K562 (cell line): Measurements from ENCODE around the gene NEURL2. TPM values are rescaled to one million over a fixed set of nuclear protein-coding genes. Genes with fewer than 3 reads are reported as not detected.

Source experiments
- ARID1B ChIP-seq: fragments of 450-650 bp; IDR thresholded peaks from 2 replicates; pipeline ENCODE4 v1.6.1; 2016; ENCODE audit warnings: antibody characterized with exemption, mild to moderate bottlenecking, inconsistent platforms
- EHMT2 ChIP-seq: fragments of 450-650 bp; IDR thresholded peaks from 2 replicates; pipeline ENCODE4 v1.6.1; 2018; ENCODE audit warnings: antibody characterized with exemption
- ETV6 ChIP-seq, 3 experiments: fragments of 150-350 bp in 1 of 3; sonication (generic) in 1 of 3; formaldehyde crosslinking in 1 of 3; IDR thresholded peaks; 2 replicates each; pipeline versions ENCODE4 v1.6.1 to v1.8.0; 2014 to 2022; ENCODE audit warnings: borderline replicate concordance in 2 of 3, low read depth in 2 of 3, antibody characterized with exemption in 1 of 3, low read length in 1 of 3, mild to moderate bottlenecking in 1 of 3, missing genetic modification reagents in 1 of 3
- FOXM1 ChIP-seq, 2 experiments: fragments of 450-650 bp in 1 of 2; sonication (generic) in 1 of 2; formaldehyde crosslinking in 1 of 2; IDR thresholded peaks; 2 replicates each; pipeline versions ENCODE4 v1.6.1 to v1.9.0; 2017 to 2022; ENCODE audit warnings: low read depth in 2 of 2, mild to moderate bottlenecking in 2 of 2, missing genetic modification reagents in 1 of 2, moderate library complexity in 1 of 2
- ILF3 ChIP-seq: fragments of 450-650 bp; IDR thresholded peaks from 2 replicates; pipeline ENCODE4 v1.6.1; 2018; ENCODE audit warnings: antibody characterized with exemption, mild to moderate bottlenecking, moderate library complexity, borderline replicate concordance
- KAT8 ChIP-seq: fragments of 450-650 bp; IDR thresholded peaks from 2 replicates; pipeline ENCODE4 v1.6.1; 2016; ENCODE audit warnings: low read depth, mild to moderate bottlenecking
- NRF1 ChIP-seq, 2 experiments: fragments of 450-650 bp; IDR thresholded peaks in 1 of 2; conservative IDR thresholded peaks in 1 of 2; 2 replicates each; pipeline ENCODE4 v1.6.1; 2014; ENCODE audit warnings: mild to moderate bottlenecking in 2 of 2
- POU5F1 ChIP-seq: fragments of 150-350 bp; IDR thresholded peaks from 2 replicates; pipeline ENCODE4 v1.6.1; 2014; ENCODE audit warnings: borderline replicate concordance, low read length, low read depth, mild to moderate bottlenecking; ENCODE audit not compliant: partially characterized antibody
- TAF1 ChIP-seq: IDR thresholded peaks from 2 replicates; pipeline ENCODE4 v1.6.1; 2011; ENCODE audit warnings: mild to moderate bottlenecking, low read length, moderate library complexity; ENCODE audit not compliant: insufficient read depth, control insufficient read depth, severe bottlenecking; ENCODE audit errors: extremely low read depth
- TAL1 ChIP-seq: fragments of 450-650 bp; IDR thresholded peaks from 2 replicates; pipeline ENCODE4 v1.6.1; 2016; ENCODE audit warnings: mild to moderate bottlenecking
- TEAD4 ChIP-seq, 2 experiments: sonication (generic) in 1 of 2; formaldehyde crosslinking in 1 of 2; IDR thresholded peaks; 2 replicates each; pipeline versions ENCODE4 v1.6.1 to v1.8.0; 2012 to 2022; ENCODE audit warnings: borderline replicate concordance in 1 of 2, inconsistent platforms in 1 of 2, low read length in 1 of 2, mild to moderate bottlenecking in 1 of 2, missing genetic modification reagents in 1 of 2
- U2AF1 ChIP-seq: fragments of 200-400 bp; formaldehyde crosslinking; optimal IDR thresholded peaks from 2 replicates; pipeline ENCODE3; 2017; ENCODE audit warnings: mild to moderate bottlenecking, low read depth, low read length, moderate library complexity
- polyA plus RNA-seq, 8 experiments: library from polyadenylated mRNA; depleted of rRNA in 4 of 8; stranded (reverse) in 5 of 8; unstranded in 3 of 8; fragments of >200 nt; fragmentation: Nextera tagmentation in 2 of 8; fragmentation: Illumina TruSeq in 1 of 8; extraction: Ambion mirVana in 2 of 8; extraction: Trizol in 1 of 8; gene quantifications; 2 replicates each; pipeline versions ENCODE4 v1.2.1 to v1.2.3, GENCODE V29; 2011 to 2014; ENCODE audit warnings: inconsistent platforms in 1 of 8, missing spikeins in 1 of 8
- total RNA-seq, 7 experiments: library from RNA; depleted of rRNA in 6 of 7; stranded (reverse); fragments of >200 nt in 6 of 7; fragmentation: Illumina TruSeq in 2 of 7; extraction: Trizol in 2 of 7; gene quantifications; 2 replicates each; pipeline versions ENCODE4 v1.2.1 to v1.2.3, GENCODE V29; 2011 to 2021; ENCODE audit warnings: low replicate concordance in 1 of 7
- TF ChIP-seq, protein P1 (sequence below): fragments of 250-450 bp; sonication (Bioruptor Pico); IDR thresholded peaks from 2 replicates; pipeline ENCODE4 v1.5.0; 2021; ENCODE audit warnings: mild to moderate bottlenecking, moderate library complexity
- TF ChIP-seq, protein P2 (sequence below): fragments of 250-450 bp; sonication (Bioruptor Pico); IDR thresholded peaks from 2 replicates; pipeline ENCODE4 v1.5.0; 2020; ENCODE audit warnings: mild to moderate bottlenecking
- TF ChIP-seq, protein P3 (sequence below): fragments of 450-650 bp; formaldehyde crosslinking; IDR thresholded peaks from 2 replicates; pipeline ENCODE4 v1.4.0; 2020; ENCODE audit warnings: mild to moderate bottlenecking
- TF ChIP-seq, protein P4 (sequence below), 3 experiments: IDR thresholded peaks in 2 of 3; conservative IDR thresholded peaks in 1 of 3; 2 replicates each; pipeline ENCODE4 v1.5.1; 2011 to 2012; ENCODE audit warnings: low read length in 3 of 3, mild to moderate bottlenecking in 3 of 3, control low read depth in 2 of 3, improper control_type of control experiment in 1 of 3, inconsistent platforms in 1 of 3, low read depth in 1 of 3, mixed read lengths in 1 of 3, moderate library complexity in 1 of 3; ENCODE audit not compliant: insufficient read depth in 2 of 3

NEURL2 gene
- total and polyA plus RNA-seq, 9 of the 15 experiments (the other 6 are each of a cell fraction or from before 2014, with no cell fraction given) = 0.22 to 1.9 (median 0.50) TPM; not detected in 1

DNA sequence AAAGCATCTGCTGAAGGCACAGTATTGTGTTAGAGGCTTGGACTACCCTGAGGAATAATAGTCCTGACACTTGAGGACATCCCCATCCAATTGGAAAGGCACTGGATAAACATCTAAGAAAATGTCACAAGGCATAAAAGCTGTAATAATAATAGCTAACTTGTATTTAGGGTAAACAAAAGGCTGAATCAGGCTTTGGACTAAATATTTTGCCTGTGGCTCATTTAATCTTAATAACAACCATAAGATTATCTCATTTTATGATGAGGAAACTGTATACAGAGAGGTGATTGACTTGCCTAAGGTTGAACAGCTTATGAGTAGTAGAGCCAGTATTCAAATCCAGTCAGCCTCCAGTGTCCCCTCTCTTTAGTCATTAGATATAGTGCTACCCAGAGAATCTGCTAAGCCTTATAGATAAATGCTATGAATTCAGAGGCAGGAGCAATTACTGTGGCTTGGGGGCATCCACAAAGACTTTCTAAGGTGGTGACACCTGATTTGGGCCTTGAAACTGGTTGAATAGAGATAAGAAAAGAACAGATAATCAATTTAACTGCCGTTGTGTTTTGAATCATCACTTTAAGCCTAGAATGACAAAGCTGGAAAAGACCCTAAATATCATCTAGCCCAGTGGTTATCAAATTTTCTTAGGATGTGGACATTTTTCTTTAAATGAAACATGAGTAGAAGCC, 17.5 kb downstream of the NEURL2 start (continued):
- TF ChIP-seq ETV6 (IDR thresholded peaks at IDR 0.05; ENCODE audit: borderline replicate concordance in 1 of 2, low read depth in 2 of 2, low read length in 1 of 2) (no peak), ETV6 (CRISPR knock-in tag; IDR thresholded peaks at IDR 0.05; ENCODE audit: borderline replicate concordance) (no peak), ILF3 (no peak), EHMT2 (no peak), FOXM1 (IDR thresholded peaks at IDR 0.05; ENCODE audit: low read depth) (0 out of 2 replicates have a peak, but pooled peaks have one; percentile 29), FOXM1 (CRISPR knock-in tag; IDR thresholded peaks at IDR 0.05; ENCODE audit: low read depth) (no peak), ARID1B (peak; percentile 53), TEAD4 (IDR thresholded peaks at IDR 0.05; ENCODE audit: low read length) (0 out of 2 replicates have a peak, but pooled peaks have one; percentile 13), TEAD4 (CRISPR knock-in tag; IDR thresholded peaks at IDR 0.05; ENCODE audit: borderline replicate concordance) (no peak), POU5F1 (no peak), TAF1 (no peak), U2AF1 (no peak), KAT8 (no peak), NRF1 (conservative IDR thresholded peaks at IDR 0.05 in 1 of 2, IDR thresholded peaks at IDR 0.05 in 1 of 2) (no peak), TAL1 (peak; percentile 36; the same call in 1 of the 2 replicates)
- TF ChIP-seq, protein P1, sequence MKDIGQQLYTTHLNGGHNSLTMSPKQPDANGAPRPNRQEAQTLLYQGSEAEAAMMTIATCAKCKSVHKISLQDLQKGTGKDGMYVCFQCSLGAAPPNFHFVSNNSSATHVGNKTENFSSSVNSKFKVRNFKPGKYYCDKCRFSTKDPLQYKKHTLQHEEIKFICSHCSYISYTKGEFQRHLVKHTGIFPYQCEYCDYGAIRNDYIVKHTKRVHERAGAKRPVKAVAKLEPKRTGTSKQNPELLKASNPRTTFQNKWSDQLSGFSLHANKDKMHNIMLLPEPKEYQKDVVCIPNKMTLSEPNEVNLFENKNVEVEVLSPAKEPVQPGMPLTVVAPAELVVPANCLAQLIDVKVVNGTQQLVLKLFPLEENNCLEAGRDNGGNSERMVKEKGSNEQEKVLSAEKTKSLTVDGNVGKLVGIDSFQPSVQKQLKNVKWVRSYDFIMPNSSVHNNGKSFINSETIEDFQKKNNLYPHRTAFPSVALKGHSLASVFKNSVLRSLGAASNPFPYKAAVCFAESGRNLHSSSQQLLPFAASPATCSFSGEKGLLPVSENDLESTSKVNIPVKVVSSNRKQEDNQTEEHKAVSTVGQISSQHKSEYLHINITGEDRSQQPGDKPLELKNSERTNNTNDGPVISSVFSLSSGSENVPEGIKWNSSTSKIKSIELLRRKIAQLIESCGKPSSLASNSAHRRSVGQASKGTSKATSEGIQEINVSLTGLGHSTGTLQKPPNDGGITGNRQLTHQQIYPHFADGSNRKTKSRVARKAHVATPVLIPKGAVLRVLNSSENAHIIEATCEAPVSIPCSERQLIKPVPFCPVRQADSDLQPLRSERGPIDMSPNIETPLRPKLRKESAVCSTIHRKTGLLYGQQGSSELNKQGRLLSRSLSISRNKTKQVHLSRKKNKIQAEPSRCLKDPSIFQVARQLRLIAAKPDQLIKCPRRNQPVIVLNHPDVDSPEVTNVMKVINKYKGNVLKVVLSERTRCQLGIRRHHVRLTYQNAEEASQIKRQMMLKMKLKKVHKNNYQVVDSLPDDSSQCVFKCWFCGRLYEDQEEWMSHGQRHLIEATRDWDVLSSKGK = no peak
- TF ChIP-seq, protein P2, sequence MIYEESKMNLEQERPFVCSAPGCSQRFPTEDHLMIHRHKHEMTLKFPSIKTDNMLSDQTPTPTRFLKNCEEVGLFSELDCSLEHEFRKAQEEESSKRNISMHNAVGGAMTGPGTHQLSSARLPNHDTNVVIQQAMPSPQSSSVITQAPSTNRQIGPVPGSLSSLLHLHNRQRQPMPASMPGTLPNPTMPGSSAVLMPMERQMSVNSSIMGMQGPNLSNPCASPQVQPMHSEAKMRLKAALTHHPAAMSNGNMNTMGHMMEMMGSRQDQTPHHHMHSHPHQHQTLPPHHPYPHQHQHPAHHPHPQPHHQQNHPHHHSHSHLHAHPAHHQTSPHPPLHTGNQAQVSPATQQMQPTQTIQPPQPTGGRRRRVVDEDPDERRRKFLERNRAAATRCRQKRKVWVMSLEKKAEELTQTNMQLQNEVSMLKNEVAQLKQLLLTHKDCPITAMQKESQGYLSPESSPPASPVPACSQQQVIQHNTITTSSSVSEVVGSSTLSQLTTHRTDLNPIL (CRISPR knock-in tag) = no peak
- TF ChIP-seq, protein P3, sequence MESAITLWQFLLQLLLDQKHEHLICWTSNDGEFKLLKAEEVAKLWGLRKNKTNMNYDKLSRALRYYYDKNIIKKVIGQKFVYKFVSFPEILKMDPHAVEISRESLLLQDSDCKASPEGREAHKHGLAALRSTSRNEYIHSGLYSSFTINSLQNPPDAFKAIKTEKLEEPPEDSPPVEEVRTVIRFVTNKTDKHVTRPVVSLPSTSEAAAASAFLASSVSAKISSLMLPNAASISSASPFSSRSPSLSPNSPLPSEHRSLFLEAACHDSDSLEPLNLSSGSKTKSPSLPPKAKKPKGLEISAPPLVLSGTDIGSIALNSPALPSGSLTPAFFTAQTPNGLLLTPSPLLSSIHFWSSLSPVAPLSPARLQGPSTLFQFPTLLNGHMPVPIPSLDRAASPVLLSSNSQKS = no peak
- TF ChIP-seq, protein P4, sequence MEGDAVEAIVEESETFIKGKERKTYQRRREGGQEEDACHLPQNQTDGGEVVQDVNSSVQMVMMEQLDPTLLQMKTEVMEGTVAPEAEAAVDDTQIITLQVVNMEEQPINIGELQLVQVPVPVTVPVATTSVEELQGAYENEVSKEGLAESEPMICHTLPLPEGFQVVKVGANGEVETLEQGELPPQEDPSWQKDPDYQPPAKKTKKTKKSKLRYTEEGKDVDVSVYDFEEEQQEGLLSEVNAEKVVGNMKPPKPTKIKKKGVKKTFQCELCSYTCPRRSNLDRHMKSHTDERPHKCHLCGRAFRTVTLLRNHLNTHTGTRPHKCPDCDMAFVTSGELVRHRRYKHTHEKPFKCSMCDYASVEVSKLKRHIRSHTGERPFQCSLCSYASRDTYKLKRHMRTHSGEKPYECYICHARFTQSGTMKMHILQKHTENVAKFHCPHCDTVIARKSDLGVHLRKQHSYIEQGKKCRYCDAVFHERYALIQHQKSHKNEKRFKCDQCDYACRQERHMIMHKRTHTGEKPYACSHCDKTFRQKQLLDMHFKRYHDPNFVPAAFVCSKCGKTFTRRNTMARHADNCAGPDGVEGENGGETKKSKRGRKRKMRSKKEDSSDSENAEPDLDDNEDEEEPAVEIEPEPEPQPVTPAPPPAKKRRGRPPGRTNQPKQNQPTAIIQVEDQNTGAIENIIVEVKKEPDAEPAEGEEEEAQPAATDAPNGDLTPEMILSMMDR (IDR thresholded peaks at IDR 0.05 in 2 of 3, conservative IDR thresholded peaks at IDR 0.05 in 1 of 3; ENCODE audit: insufficient read depth in 2 of 3, low read depth in 1 of 3, low read length in 3 of 3) = no peak
